Smooth muscle cell of the brain vasculature (primary cell): ENCODE measurements around the gene KSR2.
"Not testable (repeated sequence)": the region's sequence is repeated elsewhere in the genome, so short reads cannot be mapped to it uniquely, and the experiment has no call there.

Source experiments
- DNase-seq: peaks from one replicate; pipeline ENCODE4 v3.0.0-alpha.2; 2012; ENCODE audit warnings: low read depth, low spot score

KSR2 gene

GRCh38 chr12:117968826-117969659 is at the start of gene KSR2:
KSR2 (minus strand) TSS chr12:117968990; CDS start chr12:117968255, 735 bp downstream.
- DNase-seq, result no peak

GRCh38 chr12:118017926-118018325 is 49.1 kb upstream of the KSR2 start:
- no peak for DNase-seq

- peak; percentile 95 for DNase-seq
Observed at GRCh38 chr12:118016424-118017264, 47.9 kb upstream of the KSR2 start, which contains the start of gene RFC5. RFC5 (plus strand) TSS chr12:118016703; CDS start chr12:118016828, 125 bp downstream.

GRCh38 chr12:118015944-118016343 is 47.2 kb upstream of the KSR2 start:
- no peak for DNase-seq

GRCh38 chr12:118015306-118015705 is 46.5 kb upstream of the KSR2 start:
- no peak for DNase-seq

GRCh38 chr12:118013283-118013682 is 44.5 kb upstream of the KSR2 start:
- no peak for DNase-seq

GRCh38 chr12:118011961-118012360 is 43.2 kb upstream of the KSR2 start:
- no peak for DNase-seq

- DNase-seq, result no peak
Observed at GRCh38 chr12:118011377-118011776, 42.6 kb upstream of the KSR2 start.

GRCh38 chr12:118010903-118011302 is 42.1 kb upstream of the KSR2 start:
- no peak for DNase-seq

- DNase-seq, result not testable (repeated sequence)
Observed at GRCh38 chr12:117999806-118000205, 31.0 kb upstream of the KSR2 start.

GRCh38 chr12:117998719-117999118 is 29.9 kb upstream of the KSR2 start:
- no peak for DNase-seq

GRCh38 chr12:117994551-117995438 is 26.0 kb upstream of the KSR2 start:
- DNase-seq, result no peak

GRCh38 chr12:117986705-117987469 is 18.1 kb upstream of the KSR2 start:
- DNase-seq, result no peak

GRCh38 chr12:117985182-117985581 is 16.4 kb upstream of the KSR2 start:
- no peak for DNase-seq

- DNase-seq, result no peak
Observed at GRCh38 chr12:117981267-117981666, 12.5 kb upstream of the KSR2 start.

GRCh38 chr12:117980616-117981015 is 11.8 kb upstream of the KSR2 start:
- DNase-seq, result no peak

- no peak for DNase-seq
Observed at GRCh38 chr12:117977373-117977772, 8.6 kb upstream of the KSR2 start.

GRCh38 chr12:117975006-117975405 is 6.2 kb upstream of the KSR2 start:
- no peak for DNase-seq

- DNase-seq, result no peak
Observed at GRCh38 chr12:117972301-117972700, 3.5 kb upstream of the KSR2 start.

- no peak for DNase-seq
Observed at GRCh38 chr12:117970334-117970733, 1.5 kb upstream of the KSR2 start.
